Fibroblast of the aortic adventitia (primary cell): Measurements from ENCODE around the gene ALS2CL. TPM values are rescaled to one million over a fixed set of nuclear protein-coding genes. Genes with fewer than 3 reads are reported as not detected.

Experiments
- DNase-seq: peaks from one replicate; pipeline ENCODE4 v3.0.0-alpha.2; 2010; ENCODE audit warnings: low read depth
- H3K4me3 ChIP-seq: 2 replicates; pipeline ENCODE4 v1.5.1; 2011; ENCODE audit warnings: low read depth, mild to moderate bottlenecking, control low read depth, low read length, moderate library complexity
- total RNA-seq: library from RNA; depleted of rRNA; stranded (reverse); fragments of >200 nt; gene quantifications from 2 replicates; pipeline ENCODE4 v1.2.3, GENCODE V29; 2012; ENCODE audit warnings: low replicate concordance
- TF ChIP-seq, protein P1 (sequence below): IDR thresholded peaks from 2 replicates; pipeline ENCODE4 v1.5.1; 2011; ENCODE audit warnings: mild to moderate bottlenecking, low read length, control low read depth, inconsistent platforms; ENCODE audit not compliant: insufficient read depth

ALS2CL gene
- total RNA-seq, 1 donor: 0.18 TPM

DNA sequence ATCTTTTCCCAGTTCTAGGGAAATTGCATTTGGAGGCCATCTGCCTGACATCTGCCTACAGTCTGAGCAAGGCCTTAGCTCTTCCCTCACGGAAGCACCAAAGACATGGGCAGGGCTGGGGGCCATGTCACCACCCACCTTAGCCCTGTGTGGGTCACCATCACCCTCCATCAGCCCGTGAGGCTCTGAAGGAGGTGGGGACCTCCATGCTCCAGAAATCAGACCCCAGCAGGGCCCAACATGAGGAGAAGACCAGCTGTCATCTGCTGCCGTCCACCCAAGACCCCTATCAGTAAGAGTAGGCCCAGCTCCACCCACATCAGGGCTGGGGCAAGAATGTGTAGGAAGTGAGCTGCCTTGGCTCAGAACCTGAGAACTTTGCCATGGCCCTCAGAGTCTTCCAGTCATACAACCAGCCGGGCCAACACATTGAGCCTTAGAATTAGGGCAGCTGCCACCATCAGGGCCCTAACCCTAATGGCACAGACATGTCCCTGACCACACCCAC lies 9.6 kb upstream of the ALS2CL start:
- no peak for DNase-seq
- TF ChIP-seq, protein P1, sequence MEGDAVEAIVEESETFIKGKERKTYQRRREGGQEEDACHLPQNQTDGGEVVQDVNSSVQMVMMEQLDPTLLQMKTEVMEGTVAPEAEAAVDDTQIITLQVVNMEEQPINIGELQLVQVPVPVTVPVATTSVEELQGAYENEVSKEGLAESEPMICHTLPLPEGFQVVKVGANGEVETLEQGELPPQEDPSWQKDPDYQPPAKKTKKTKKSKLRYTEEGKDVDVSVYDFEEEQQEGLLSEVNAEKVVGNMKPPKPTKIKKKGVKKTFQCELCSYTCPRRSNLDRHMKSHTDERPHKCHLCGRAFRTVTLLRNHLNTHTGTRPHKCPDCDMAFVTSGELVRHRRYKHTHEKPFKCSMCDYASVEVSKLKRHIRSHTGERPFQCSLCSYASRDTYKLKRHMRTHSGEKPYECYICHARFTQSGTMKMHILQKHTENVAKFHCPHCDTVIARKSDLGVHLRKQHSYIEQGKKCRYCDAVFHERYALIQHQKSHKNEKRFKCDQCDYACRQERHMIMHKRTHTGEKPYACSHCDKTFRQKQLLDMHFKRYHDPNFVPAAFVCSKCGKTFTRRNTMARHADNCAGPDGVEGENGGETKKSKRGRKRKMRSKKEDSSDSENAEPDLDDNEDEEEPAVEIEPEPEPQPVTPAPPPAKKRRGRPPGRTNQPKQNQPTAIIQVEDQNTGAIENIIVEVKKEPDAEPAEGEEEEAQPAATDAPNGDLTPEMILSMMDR: no peak
- no peak overlapping the region for H3K4me3 ChIP-seq

DNA sequence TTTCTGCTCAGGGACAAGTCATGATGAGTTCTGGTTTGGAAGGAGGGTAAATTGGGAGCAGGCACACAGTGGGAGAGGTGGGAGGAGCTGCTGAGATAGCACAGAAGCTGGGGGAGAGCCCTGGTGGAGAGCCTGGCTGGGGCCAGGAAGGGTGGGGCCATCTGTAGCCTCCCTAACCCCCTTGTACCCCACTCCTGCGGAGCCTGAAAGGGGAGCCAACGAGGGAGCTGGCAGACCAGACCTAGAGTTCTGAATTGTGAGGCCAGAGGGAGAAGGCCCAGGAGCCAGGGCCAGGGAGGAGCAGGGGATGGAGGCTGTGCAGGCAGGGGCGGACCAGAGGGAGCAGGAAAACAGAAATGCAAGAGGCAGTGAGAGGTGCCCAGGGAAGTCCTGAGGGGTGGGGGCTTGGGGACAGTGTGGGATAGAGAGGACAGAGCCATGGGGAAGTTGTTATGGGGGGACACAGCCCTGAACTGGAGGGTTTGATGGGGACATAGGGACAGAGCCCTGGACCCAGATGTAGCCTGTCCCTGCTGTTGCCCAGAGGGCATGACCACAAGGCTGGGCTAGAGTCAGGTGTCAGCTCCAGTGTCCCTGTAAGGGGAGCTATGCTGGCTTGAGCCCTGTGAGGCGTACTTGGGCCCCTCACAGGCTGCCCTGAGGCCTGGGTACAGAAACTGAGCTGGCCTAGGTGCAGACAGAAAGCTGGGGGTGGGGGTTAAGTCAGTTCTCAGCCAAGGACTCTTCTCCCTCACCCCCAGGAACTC lies 8.9 kb upstream of the ALS2CL start:
- no peak for DNase-seq
- TF ChIP-seq, protein P1: no peak
- no peak overlapping the region for H3K4me3 ChIP-seq

DNA sequence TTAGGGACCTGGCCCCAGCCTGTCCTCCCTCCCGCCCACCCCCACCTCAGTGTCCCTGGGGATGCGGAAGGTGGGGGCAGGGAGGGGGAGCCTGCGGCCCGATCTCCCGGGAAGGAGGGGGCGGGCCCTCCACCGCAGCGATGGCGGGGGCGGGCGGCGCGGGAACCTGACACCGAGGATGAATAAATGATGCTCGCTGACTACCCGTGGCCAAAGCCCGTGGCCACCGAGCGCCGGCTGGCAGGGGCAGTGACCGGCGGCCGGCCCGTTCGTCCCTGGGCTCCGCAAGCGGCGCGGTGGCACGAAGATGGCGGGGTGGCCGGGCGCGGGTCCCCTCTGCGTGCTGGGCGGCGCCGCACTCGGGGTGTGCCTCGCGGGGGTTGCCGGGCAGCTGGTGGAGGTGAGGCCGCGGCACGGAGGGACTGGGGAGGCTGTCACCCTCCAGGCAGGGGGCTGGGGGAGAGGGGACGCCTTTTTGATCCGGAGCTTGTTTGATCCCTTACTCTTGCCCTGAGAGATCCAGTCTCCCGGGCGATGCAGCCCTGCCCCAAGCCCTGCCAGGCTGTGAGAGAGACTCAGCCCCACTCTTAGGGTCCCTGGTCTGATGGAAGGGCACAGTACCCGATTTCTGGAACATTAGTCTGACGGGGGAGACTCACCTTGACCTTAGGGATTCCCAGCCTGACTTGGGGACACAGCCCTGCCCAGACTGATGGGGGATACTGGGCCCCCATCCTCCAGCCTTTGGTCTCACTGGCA lies 7.9 kb upstream of the ALS2CL start, which contains the start of gene TMIE:
TSS of gene TMIE (plus strand) at position 212 of the 759 bp plus-strand sequence. CDS start at position 308, 96 bp downstream.
- H3K4me3 ChIP-seq: no peak within 1 kb of the TSS
- TF ChIP-seq, protein P1: no peak
- DNase-seq: no peak

DNA sequence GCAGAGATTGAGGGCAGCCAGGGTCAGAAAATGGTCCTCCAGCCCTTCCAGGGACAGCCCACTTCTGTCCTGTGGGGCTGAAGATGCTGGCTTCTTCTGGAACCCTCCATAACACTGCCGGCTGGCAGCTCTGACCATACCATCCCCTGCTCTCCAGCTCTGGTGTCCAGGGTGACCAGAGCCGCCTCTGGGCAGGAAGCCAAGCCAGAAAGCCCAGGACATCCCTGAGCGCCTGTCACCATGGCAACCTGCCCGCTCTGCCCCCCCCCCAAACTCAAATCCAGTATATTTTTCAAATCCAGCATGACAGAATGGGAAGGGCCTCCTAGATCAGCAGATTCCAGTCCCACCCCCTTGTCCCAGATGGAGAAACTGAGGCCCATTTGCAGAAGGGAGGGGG lies 7.3 kb upstream of the ALS2CL start:
- TF ChIP-seq, protein P1: no peak
- no peak for DNase-seq
- no peak overlapping the region for H3K4me3 ChIP-seq

DNA sequence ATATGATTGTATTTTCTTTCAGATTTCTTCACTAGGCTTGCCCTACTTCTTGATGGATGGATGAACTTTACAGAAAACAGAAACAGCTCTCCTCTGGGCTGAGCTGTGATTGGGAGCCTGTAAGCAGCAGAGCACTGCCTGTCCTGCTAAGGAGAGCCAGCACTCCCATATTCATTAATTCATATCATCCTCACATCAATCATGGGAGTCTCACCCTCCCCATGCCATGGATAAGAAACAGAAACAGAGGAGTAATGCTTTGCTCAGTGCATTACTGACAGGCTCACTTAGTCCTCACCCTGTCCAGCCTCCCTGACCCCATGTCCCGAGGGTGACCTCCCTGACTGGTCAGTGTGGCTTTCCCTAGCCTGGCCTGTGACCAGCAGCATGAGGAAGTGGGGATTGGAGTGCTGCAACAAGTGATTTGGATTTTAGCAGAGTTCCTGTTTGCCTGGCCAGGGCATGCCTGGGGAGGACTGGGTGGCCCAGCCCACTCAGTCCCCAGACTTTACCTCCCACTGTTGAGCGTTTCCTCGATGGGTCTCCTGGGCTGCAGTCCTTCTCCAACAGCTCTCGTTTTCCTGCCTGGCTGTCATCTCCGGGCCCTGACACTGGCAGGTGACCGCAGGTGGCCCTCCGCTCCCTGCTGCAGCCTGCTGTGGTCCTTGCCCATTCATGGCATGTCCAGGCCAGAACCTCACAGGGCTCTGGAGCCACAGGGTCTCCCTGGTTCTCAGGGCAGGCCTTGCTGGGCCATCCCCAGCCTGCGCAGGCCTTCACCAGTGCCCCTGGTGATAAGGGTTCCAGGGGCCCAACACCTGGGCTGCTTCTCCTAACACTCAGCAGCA lies 6.4 kb upstream of the ALS2CL start:
- no peak overlapping the region for H3K4me3 ChIP-seq
- TF ChIP-seq, protein P1: no peak
- no peak for DNase-seq
